SHP77 treated with DMSO at 0.1 percent for 48 hours (cell line): ENCODE measurements around the gene GORASP2.

Experiments used
- DNase-seq: peaks from one replicate; lab custom pipeline; 2025; lab: John Stamatoyannopoulos, UW

GORASP2 gene

GRCh38 chr2:170923799-170924198, 5.3 kb upstream of the GORASP2 start:
- no peak for DNase-seq

DNA sequence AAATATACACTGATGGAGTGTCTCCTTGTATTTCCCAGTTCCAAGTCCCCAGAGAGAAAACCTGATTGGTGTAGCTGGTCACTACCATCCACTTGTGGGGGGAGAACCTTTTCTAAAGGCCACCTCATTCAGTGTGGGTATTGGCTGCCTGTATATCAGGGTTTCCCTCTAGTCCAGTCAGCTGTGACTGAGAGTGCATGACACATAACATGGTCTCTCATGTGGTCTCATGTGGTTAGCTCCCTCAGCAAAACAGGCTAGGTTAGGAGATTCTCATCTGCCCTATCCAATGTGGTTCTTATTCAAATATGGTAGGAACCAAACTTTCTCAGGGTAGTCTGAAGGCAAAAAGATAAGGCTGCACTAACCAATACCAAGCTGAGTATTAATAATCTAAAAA, 4.1 kb upstream of the GORASP2 start:
- no peak for DNase-seq

DNA sequence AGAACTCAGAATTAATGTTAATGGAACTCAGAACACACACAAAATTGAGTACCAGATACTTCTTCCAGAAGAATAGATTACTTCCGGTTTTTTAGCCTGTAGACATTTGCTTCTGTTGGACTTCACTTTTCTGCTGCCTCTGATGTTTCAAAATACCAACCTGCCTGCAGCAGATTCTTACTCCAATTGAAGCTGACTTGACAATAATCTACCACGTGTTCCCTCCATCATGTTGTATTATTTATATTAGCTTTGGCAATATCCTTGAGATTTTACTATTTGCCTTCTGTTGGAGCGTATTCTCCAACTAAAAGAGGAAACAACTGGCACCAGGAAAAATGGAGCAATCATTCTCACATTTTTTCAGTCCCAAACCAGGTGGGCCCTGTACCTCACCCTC, 3.1 kb upstream of the GORASP2 start:
- DNase-seq, result no peak

DNA sequence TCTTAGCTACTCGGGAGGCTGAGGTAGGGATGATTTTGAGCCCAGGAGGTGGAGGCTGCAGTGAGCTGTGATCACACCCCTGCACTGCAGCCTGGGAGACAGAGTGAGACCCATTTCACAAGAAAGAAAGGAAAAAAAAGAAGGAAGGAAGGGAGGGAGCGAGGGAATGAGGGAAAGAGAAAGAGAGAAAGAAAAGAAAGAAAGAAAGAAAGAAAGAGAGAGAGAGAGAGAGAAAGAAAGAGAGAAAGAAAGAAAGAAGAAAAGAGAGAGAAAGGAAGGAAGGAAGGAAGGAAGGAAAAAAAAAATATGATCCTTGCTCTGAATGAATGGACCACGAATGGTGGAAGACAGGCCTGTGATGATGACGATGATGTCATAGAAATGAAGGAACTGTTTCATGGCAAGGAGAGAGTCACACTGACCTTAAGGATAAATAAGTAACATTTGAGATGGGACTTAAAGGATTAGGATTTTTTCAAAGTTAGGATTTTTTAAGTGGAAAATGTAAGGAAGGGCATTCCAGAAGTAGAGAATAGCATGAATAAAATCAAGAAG, 2.2 kb upstream of the GORASP2 start:
- DNase-seq, result no peak

GRCh38 chr2:170928036-170928823, 823 bp upstream of the GORASP2 start:
- DNase-seq, result no peak

GRCh38 chr2:170929686-170930050, 615 bp downstream of the GORASP2 start:
- DNase-seq, result no peak

- DNase-seq, result no peak
Measured at GRCh38 chr2:170930131-170930990, 1.3 kb downstream of the GORASP2 start.

DNA sequence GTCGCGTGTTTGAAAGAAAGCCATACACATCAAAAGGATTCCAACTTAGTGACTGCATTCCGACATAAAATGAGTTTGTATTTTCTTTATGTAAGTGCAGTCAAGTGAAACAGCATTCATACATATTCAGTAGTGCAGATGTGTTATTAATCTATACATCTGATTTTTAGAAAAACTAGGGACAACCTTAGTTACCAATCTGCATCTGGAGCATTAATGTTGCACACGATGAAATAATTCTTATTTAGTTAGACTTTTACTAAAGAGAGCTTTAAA, 1.9 kb downstream of the GORASP2 start:
- no peak for DNase-seq

DNA sequence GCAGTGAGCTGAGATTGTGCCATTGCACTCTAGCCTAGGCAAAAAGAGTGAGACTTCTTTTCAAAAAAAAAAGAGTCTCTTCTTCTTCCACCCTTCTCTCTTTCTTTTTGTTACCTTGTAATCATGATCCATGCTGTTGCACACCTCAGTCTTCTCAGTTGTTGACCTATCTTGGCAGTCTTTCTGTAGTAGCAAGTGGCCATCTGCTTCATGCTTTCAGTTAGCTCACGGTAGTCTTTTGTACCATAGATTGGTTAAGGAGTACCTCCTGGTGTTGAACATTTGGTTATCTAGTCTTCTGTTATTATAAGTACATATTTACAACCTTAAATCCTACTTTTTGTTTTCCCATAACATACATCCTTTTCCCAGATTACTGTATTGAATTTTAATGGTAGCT, 3.1 kb downstream of the GORASP2 start:
- no peak for DNase-seq

GRCh38 chr2:170932948-170933347, 3.9 kb downstream of the GORASP2 start:
- no peak for DNase-seq

- DNase-seq, result no peak
Measured at GRCh38 chr2:170937709-170938379, 8.8 kb downstream of the GORASP2 start.

DNA sequence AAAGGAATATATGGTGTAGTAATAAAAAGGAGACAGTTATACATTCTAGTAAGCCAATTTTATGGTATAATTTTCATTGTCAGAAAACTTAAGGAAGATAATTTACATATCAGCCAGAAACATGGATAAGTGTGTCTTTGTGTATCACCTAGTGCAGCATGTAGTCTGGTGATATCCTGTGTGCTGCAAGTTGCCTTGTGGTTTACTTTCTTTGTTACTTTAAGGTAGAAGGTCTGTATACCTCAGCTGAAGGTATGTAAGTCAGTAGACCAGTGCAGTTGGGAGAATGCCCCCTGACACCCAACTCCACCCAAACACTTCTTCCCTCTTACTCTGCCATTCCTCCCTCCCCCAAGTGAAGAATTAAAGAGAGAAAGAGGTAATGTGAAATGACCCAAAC, 11.0 kb downstream of the GORASP2 start:
- DNase-seq, result no peak

DNA sequence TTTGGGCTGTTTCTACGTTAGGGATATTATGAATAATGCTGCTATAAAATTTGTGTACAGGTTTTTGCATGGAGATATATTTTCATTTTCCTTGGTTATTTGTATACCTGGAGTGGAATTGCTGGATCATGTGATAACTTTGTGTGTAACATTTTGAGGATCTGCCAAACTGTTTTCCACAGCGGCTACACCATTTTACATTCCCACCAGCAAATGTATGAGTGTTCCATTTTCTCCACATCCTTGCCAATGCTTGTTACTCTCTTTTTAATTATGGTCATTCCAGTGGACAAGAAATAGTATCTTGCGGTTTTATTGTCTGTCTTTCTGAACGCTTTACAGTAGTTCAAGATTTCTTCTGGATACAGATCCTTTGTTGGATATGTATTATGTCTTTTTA, 13.6 kb downstream of the GORASP2 start:
- DNase-seq, result no peak

DNA sequence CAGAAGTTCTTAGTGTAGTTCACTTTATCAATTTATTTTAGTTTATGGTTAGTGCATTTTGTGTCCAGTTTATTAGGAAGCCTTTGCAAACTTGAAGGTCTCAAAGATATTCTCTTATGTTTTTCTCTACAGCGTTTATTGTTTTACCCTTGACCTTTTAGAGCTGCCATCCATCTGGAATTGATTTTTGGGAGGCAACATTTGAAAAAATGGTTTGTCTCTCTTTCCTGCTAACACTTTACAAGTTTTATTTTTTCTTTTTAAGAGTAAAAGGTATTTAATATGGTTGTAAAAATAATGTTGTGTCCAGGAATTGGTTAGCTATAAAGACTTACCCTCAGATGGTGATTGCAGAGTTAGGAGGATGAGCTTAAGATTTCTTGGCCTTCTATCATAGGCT, 14.0 kb downstream of the GORASP2 start:
- DNase-seq, result no peak

DNA sequence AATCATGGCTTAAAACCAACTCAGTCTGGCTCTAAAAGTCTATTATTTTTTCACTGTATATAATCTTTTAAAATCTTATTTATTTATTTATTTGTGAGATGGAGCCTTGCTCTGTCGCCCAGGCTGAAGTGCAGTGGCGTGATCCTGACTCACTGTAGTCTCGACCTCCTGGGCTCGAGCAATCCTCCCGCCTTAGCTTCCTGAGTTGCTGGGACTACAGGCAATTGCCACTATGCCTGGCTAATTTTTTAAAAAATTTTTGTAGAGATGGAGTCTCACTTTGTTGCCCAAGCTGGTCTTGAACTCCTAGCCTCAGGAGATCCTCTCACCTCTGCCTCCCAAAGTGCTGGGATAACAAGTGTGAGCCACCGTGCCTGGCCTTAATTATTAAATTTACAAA, 14.5 kb downstream of the GORASP2 start:
- no peak for DNase-seq

GRCh38 chr2:170944545-170944944, 15.5 kb downstream of the GORASP2 start:
- no peak for DNase-seq

- DNase-seq, result no peak
Measured at GRCh38 chr2:170949415-170949814, 20.4 kb downstream of the GORASP2 start.

GRCh38 chr2:170950221-170950761, 21.2 kb downstream of the GORASP2 start:
- DNase-seq, result no peak

DNA sequence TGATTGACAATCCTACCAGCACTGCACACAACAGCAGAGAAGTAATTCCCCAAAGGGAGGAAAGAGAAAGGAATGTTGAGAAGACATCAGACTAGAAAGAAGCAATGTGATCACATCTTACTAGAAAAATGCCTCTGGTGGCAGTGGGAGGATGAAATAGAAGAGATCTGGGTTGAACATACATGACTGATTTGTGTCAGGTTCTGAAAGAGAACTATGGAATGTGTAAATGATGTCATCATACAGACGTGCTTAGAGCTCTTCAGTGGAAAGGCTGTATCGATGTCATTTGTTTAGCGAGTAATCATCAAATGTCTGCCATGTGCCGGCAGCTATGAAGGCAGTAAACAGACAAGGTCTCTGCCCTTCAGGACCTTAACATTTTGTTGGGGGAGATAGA, 24.9 kb downstream of the GORASP2 start:
- no peak for DNase-seq

DNA sequence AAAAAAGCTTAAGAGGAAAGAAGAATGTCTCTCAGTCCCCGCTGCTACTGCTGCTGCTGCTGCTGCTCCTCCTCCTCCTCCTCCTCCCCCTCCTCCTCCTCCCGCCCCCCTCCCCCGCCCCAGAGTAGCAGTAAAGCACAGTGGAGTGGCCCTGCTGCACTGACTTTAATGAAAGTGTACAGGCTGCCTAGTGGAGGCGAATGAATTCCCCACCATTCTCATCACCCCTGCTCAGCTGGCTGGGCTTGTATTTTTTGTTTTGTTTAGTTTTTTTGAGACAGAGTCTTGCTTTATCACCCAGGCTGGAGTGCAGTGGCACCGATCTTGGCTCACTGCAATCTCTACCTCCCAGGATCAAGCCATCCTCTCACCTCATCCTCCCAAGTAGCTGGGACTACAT, 34.3 kb downstream of the GORASP2 start:
- no peak for DNase-seq

GRCh38 chr2:170965446-170966225, 36.6 kb downstream of the GORASP2 start:
- DNase-seq, result no peak
